ENCODE measurements around the gene ADRM1.

The ADRM1 gene

DNA sequence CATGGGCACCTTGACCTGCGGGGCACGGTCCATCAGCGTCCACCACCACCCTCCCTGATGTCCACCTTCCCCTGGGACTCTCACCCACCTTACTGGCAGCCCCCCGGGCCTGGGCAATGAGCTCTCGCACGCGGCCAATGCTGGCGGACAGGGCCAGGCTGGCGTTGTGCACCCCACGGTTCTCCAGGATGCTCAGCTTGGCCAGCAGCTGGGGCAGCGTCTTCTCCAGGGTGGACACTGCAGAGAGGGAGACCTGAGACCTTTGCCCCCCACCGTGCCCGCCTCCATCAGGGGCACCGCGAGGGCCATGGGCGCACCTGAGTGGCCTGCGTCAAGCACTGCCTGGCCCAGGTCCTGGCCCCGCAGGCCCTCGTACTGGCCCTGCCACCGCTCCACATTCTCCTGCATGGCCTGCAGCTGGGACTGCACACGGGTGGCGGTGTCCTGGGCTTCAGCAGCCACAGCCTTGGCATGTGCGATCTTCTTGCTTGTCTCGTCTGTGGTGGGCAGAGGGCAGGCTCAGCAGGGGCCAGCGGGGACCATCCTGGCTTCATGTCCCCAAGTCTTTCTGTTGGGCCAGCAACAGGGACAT lies 12.0 kb downstream of the ADRM1 start:
- TF ChIP-seq CREB1 (IDR thresholded peaks at IDR 0.05; ENCODE audit: low read depth) (no peak), YY1 (IDR thresholded peaks at IDR 0.05; ENCODE audit: low read depth) (no peak), FOXM1 (IDR thresholded peaks at IDR 0.05; ENCODE audit: borderline replicate concordance, low read depth) (no peak)

DNA sequence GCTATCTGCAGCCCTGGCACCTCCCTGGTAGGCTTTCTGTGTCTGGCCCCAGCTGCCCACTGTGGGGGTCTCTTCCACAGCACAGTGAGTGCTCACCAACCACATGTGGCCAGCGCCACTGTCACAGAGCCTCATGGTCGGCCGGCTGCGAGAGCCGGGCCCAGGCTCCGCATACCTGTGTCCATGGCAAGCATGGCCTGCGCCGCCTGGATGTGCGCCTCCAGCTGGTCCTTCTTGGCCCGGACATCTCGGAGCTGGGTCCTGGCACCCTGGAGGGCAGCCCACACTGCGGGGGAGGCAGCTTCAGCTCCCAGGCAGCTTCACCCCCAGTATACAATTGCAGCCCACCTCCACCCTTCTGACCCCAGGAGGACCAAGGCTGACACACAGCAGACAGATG lies 13.0 kb downstream of the ADRM1 start:
- TF ChIP-seq EGR1 (IDR thresholded peaks at IDR 0.05) (no peak), RAD21 (IDR thresholded peaks at IDR 0.05; ENCODE audit: low read depth) (no peak), TEAD4 (IDR thresholded peaks at IDR 0.05) (no peak), USF1 (IDR thresholded peaks at IDR 0.05) (no peak), REST (IDR thresholded peaks at IDR 0.05; ENCODE audit: low read depth) (no peak), NFIC (IDR thresholded peaks at IDR 0.05) (no peak), CEBPB (IDR thresholded peaks at IDR 0.05) (no peak), FOXM1 (IDR thresholded peaks at IDR 0.05; ENCODE audit: borderline replicate concordance, low read depth) (no peak), ZBTB7A (IDR thresholded peaks at IDR 0.05; ENCODE audit: low read depth) (no peak), EP300 (IDR thresholded peaks at IDR 0.05; ENCODE audit: borderline replicate concordance) (no peak), YY1 (IDR thresholded peaks at IDR 0.05; ENCODE audit: low read depth) (no peak), TCF12 (IDR thresholded peaks at IDR 0.05; ENCODE audit: low read depth) (no peak), TAF1 (IDR thresholded peaks at IDR 0.05; ENCODE audit: low read depth) (no peak), CREB1 (IDR thresholded peaks at IDR 0.05; ENCODE audit: low read depth) (no peak)
- TF ChIP-seq, protein P1, sequence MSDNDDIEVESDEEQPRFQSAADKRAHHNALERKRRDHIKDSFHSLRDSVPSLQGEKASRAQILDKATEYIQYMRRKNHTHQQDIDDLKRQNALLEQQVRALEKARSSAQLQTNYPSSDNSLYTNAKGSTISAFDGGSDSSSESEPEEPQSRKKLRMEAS (IDR thresholded peaks at IDR 0.05) = no peak

DNA sequence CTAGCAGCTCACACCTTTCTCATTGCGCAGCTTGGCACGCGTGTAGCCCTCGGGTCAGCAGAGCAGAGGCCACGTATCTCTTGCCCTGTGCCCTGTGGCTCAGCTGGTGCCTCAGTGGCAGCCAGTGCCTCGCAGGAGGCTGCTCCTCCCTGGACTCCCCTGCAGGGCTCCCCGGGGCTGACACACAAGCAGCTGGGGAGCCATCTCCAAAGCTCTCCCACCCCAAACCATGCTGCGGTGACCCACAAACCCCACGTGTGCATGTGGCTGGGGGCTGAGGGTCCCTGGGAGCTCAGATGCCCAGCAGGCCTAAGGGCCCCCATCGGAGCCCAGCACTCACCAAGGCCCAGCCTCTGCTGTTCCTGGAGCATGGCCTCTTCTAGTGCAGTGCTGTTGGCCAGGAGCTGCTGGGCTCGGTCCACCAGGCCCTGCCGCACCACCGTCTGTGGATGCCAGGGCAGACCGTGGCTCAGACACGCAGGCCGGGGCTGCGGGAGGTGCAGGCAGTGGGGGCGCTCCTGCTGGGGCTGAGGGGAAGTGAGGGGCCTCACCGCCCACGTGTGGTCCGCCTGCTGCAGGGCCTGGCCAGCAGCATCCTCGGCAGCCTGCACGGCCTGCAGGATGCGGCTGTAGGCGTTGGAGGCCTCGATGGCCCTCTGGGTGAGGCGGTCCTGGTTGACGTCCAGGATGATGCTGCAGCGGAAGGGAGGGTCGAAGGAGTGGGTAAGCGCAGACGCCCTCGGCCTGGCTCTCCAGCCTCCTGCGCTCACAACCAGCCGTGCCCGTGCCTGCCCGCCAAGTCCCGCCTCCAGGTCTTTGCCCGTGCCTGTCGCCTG lies 13.8 kb downstream of the ADRM1 start:
- TF ChIP-seq RAD21 (IDR thresholded peaks at IDR 0.05; ENCODE audit: low read depth) = no peak
- no peak for TF ChIP-seq TCF12 (IDR thresholded peaks at IDR 0.05; ENCODE audit: low read depth)
- no peak for TF ChIP-seq CEBPB (IDR thresholded peaks at IDR 0.05)
- TF ChIP-seq ZBTB7A (IDR thresholded peaks at IDR 0.05; ENCODE audit: low read depth) = no peak
- no peak for TF ChIP-seq YY1 (IDR thresholded peaks at IDR 0.05; ENCODE audit: low read depth)
- TF ChIP-seq REST (IDR thresholded peaks at IDR 0.05; ENCODE audit: low read depth) = no peak
- TF ChIP-seq, protein P1 (IDR thresholded peaks at IDR 0.05) = no peak
- no peak for TF ChIP-seq EGR1 (IDR thresholded peaks at IDR 0.05)
- TF ChIP-seq TAF1 (IDR thresholded peaks at IDR 0.05; ENCODE audit: low read depth) = no peak
- no peak for TF ChIP-seq EP300 (IDR thresholded peaks at IDR 0.05; ENCODE audit: borderline replicate concordance)

DNA sequence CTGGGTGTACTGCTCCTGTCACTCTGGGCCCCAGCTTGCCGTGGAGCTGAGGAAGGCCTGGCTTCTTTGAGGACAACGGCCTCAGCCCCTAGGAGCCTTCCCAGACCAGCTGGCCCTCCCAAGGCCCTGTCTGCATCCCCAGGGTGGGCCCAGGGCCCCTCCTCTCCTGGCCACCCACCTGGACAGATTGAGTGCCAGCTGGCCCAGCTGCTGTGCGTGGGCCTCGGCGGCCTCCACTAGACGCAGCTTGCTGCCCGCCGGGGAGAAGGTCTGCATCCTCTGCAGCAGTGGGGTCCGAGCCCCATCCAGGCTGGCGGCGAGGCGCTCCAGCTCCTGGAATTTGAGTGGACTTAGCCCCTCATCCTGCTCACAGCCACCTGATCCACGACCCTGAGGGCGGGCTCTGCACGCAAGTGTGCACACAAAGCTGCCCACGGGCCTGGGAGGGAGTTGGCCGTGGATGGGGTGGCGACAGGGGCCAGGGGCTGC lies 14.4 kb downstream of the ADRM1 start:
- TF ChIP-seq CEBPB (IDR thresholded peaks at IDR 0.05) (no peak), USF1 (IDR thresholded peaks at IDR 0.05) (no peak), YY1 (IDR thresholded peaks at IDR 0.05; ENCODE audit: low read depth) (no peak), TAF1 (IDR thresholded peaks at IDR 0.05; ENCODE audit: low read depth) (no peak), EP300 (IDR thresholded peaks at IDR 0.05; ENCODE audit: borderline replicate concordance) (no peak), CREB1 (IDR thresholded peaks at IDR 0.05; ENCODE audit: low read depth) (no peak), TEAD4 (IDR thresholded peaks at IDR 0.05) (no peak), RAD21 (IDR thresholded peaks at IDR 0.05; ENCODE audit: low read depth) (no peak), ZBTB7A (IDR thresholded peaks at IDR 0.05; ENCODE audit: low read depth) (no peak), TCF12 (IDR thresholded peaks at IDR 0.05; ENCODE audit: low read depth) (no peak), FOXM1 (IDR thresholded peaks at IDR 0.05; ENCODE audit: borderline replicate concordance, low read depth) (no peak), EGR1 (IDR thresholded peaks at IDR 0.05) (no peak), REST (IDR thresholded peaks at IDR 0.05; ENCODE audit: low read depth) (no peak), NFIC (IDR thresholded peaks at IDR 0.05) (no peak)
- TF ChIP-seq, protein P1 (IDR thresholded peaks at IDR 0.05) = no peak
